Caco-2 (cell line): ENCODE results near the gene TMEM154. TPM values are rescaled to one million over a fixed set of nuclear protein-coding genes. Genes with fewer than 3 reads are reported as not detected.

ENCODE experiments used
- BruUV-seq: library from RNA; stranded (reverse); fragments of 400-500 nt; replicated peaks from 2 replicates; lab custom pipeline; 2021; lab: Mats Ljungman, UMichigan
- CTCF ChIA-PET: fragments of 300-600 bp; sonication (Branson Sonifier 250); formaldehyde crosslinking; loops from one replicate; lab custom pipeline; 2022; ENCODE audit warnings: antibody characterized with exemption; lab: Charles Lee
- POLR2A ChIA-PET: fragments of 300-600 bp; sonication (Branson Sonifier 250); formaldehyde crosslinking; loops from one replicate; lab custom pipeline; 2022; ENCODE audit warnings: antibody characterized with exemption; lab: Charles Lee
- DNase-seq, 2 experiments: peaks; one replicate each; pipeline versions ENCODE4 v3.0.0 to v3.0.0-alpha.2; 2020 to 2022
- H3K27me3 ChIP-seq: replicated peaks from 2 replicates; pipeline ENCODE4 v1.6.0; 2011; ENCODE audit warnings: low read length; ENCODE audit not compliant: control insufficient read depth, insufficient read depth
- H3K36me3 ChIP-seq: 2 replicates; pipeline ENCODE4 v1.5.1; 2011; ENCODE audit warnings: low read length; ENCODE audit not compliant: control insufficient read depth, insufficient read depth
- H3K4me1 ChIP-seq: fragments of 250-450 bp; sonication (Bioruptor Pico); 2 replicates; pipeline ENCODE4 v1.5.1; 2020; ENCODE audit warnings: mild to moderate bottlenecking
- H3K4me3 ChIP-seq: 2 replicates; pipeline ENCODE4 v1.5.1; 2011; ENCODE audit warnings: low read depth, mild to moderate bottlenecking, control low read depth, low read length
- H3K9me3 ChIP-seq: fragments of 250-450 bp; sonication (Bioruptor Pico); 2 replicates; pipeline ENCODE4 v1.5.1; 2020; ENCODE audit warnings: mild to moderate bottlenecking, moderate library complexity
- H3K27ac Mint-ChIP-seq: one replicate; pipeline ENCODE4 v1.8.0; 2022; ENCODE audit warnings: mixed read lengths; ENCODE audit not compliant: unreplicated experiment
- H3K27me3 Mint-ChIP-seq: one replicate; pipeline ENCODE4 v1.8.0; 2022; ENCODE audit warnings: mixed read lengths; ENCODE audit not compliant: insufficient read depth, unreplicated experiment
- H3K36me3 Mint-ChIP-seq: one replicate; pipeline ENCODE4 v1.8.0; 2022; ENCODE audit warnings: mild to moderate bottlenecking, mixed read lengths; ENCODE audit not compliant: insufficient read depth, unreplicated experiment
- H3K4me1 Mint-ChIP-seq: one replicate; pipeline ENCODE4 v1.8.0; 2022; ENCODE audit warnings: low read depth, mixed read lengths; ENCODE audit not compliant: unreplicated experiment
- H3K4me3 Mint-ChIP-seq: one replicate; pipeline ENCODE4 v1.8.0; 2022; ENCODE audit warnings: mild to moderate bottlenecking, moderate library complexity, mixed read lengths; ENCODE audit not compliant: unreplicated experiment
- H3K9me3 Mint-ChIP-seq: one replicate; pipeline ENCODE4 v1.8.0; 2022; ENCODE audit warnings: mixed read lengths; ENCODE audit not compliant: unreplicated experiment
- CTCF ChIP-seq, 2 experiments: fragments of 200-600 bp in 1 of 2; IDR thresholded peaks; 1 replicate in 1 of 2; 2 replicates in 1 of 2; pipeline versions ENCODE4 v1.5.1 to v1.8.0; 2011 to 2022; ENCODE audit warnings: antibody characterized with exemption in 1 of 2, control low read depth in 1 of 2, inconsistent platforms in 1 of 2, low read depth in 1 of 2, low read length in 1 of 2, mild to moderate bottlenecking in 1 of 2, moderate library complexity in 1 of 2; ENCODE audit not compliant: insufficient read depth in 1 of 2, severe bottlenecking in 1 of 2, unreplicated experiment in 1 of 2
- intact Hi-C: fragments of 100-400 bp; cut with micrococcal nuclease; formaldehyde crosslinking; loops from one replicate; pipeline ENCODE4 v1.10.0; 2022; ENCODE audit not compliant: unreplicated experiment
- total RNA-seq: library from RNA; stranded (reverse); gene quantifications from 2 replicates; pipeline ENCODE4 v1.2.3, GENCODE V29; 2022

TMEM154 gene
- total RNA-seq, 1 experiment from 2014 or later: 4.6 TPM

GRCh38 chr4:152626790-152627189, 53.0 kb downstream of the TMEM154 start:
- H3K4me1 ChIP-seq: no peaks in the 10 kb centered on the region
- Mint-ChIP-seq H3K36me3 (no peaks in the 10 kb centered on the region), H3K27ac (no peak overlapping the region), H3K27me3 (no peaks in the 10 kb centered on the region), H3K4me1 (no peaks in the 10 kb centered on the region), H3K9me3 (peaks cover 10% of the 10 kb centered on the region), H3K4me3 (no peak overlapping the region)
- H3K27me3 ChIP-seq: no peaks in the 10 kb centered on the region
- H3K9me3 ChIP-seq: no peaks in the 10 kb centered on the region
- no peak for DNase-seq
- no peak for TF ChIP-seq CTCF (IDR thresholded peaks at IDR 0.05; ENCODE audit: insufficient read depth in 1 of 2, low read depth in 1 of 2, low read length in 1 of 2, severe bottlenecking in 1 of 2, unreplicated experiment in 1 of 2)
- intact Hi-C loops: no loop called here
- H3K4me3 ChIP-seq: no peak overlapping the region
- no peaks in the 10 kb centered on the region; the same call in 1 of the 2 replicates for H3K36me3 ChIP-seq
- ChIA-PET CTCF (no interaction called here), POLR2A (no interaction called here)
- BruUV-seq: no TSS peak

GRCh38 chr4:152620915-152621314, 58.9 kb downstream of the TMEM154 start:
- BruUV-seq: no TSS peak
- CTCF ChIA-PET: no interaction called here
- H3K4me1 Mint-ChIP-seq: no peaks in the 10 kb centered on the region

GRCh38 chr4:152620218-152620617, 59.6 kb downstream of the TMEM154 start:
- H3K9me3 Mint-ChIP-seq: no peaks in the 10 kb centered on the region
- no peak for TF ChIP-seq CTCF (IDR thresholded peaks at IDR 0.05; ENCODE audit: insufficient read depth in 1 of 2, low read depth in 1 of 2, low read length in 1 of 2, severe bottlenecking in 1 of 2, unreplicated experiment in 1 of 2)
- H3K4me3 Mint-ChIP-seq: no peak overlapping the region
- no TSS peak for BruUV-seq
- H3K27ac Mint-ChIP-seq: no peak overlapping the region
- Histone ChIP-seq H3K4me1 (peaks cover 4% of the 10 kb centered on the region), H3K4me3 (no peak overlapping the region), H3K27me3 (no peaks in the 10 kb centered on the region), H3K9me3 (no peaks in the 10 kb centered on the region), H3K36me3 (no peaks in the 10 kb centered on the region)
- H3K36me3 Mint-ChIP-seq: no peaks in the 10 kb centered on the region
- DNase-seq: no peak
- H3K27me3 Mint-ChIP-seq: no peaks in the 10 kb centered on the region
- intact Hi-C loops: no loop called here
- ChIA-PET POLR2A (no interaction called here), CTCF (no interaction called here)
- no peaks in the 10 kb centered on the region for H3K4me1 Mint-ChIP-seq

More at GRCh38 chr4:152620915-152621314, 58.9 kb downstream of the TMEM154 start:
- Mint-ChIP-seq H3K27ac (no peak overlapping the region), H3K9me3 (no peaks in the 10 kb centered on the region), H3K27me3 (no peaks in the 10 kb centered on the region), H3K36me3 (no peaks in the 10 kb centered on the region), H3K4me3 (no peak overlapping the region)
- Histone ChIP-seq H3K27me3 (no peaks in the 10 kb centered on the region), H3K9me3 (no peaks in the 10 kb centered on the region), H3K36me3 (no peaks in the 10 kb centered on the region), H3K4me1 (peaks cover 4% of the 10 kb centered on the region), H3K4me3 (no peak overlapping the region)
- POLR2A ChIA-PET: no interaction called here
- intact Hi-C loops: no loop called here
- DNase-seq: no peak
- no peak for TF ChIP-seq CTCF (IDR thresholded peaks at IDR 0.05; ENCODE audit: insufficient read depth in 1 of 2, low read depth in 1 of 2, low read length in 1 of 2, severe bottlenecking in 1 of 2, unreplicated experiment in 1 of 2)
